Mesendoderm (in vitro differentiated cells): Measurements from ENCODE around the gene SRF.
A peak's percentile ranks its signal among the peaks of the same experiment; 100 is the strongest.

Experiments
- DNase-seq: peaks from one replicate; pipeline ENCODE4 v3.0.0; 2013
- H2AK5ac ChIP-seq: 2 replicates; pipeline ENCODE4 v1.6.1; 2013; ENCODE audit warnings: low read length, inconsistent platforms
- H2BK120ac ChIP-seq: 2 replicates; pipeline ENCODE4 v1.6.1; 2013; ENCODE audit warnings: low read depth, mild to moderate bottlenecking, low read length, moderate library complexity, mixed read lengths
- H2BK15ac ChIP-seq: replicated peaks from 2 replicates; pipeline ENCODE4 v1.6.1; 2013; ENCODE audit warnings: low read depth, mild to moderate bottlenecking, moderate library complexity
- H2BK5ac ChIP-seq: 2 replicates; pipeline ENCODE4 v1.6.1; 2013; ENCODE audit warnings: low read length, inconsistent platforms
- H3K18ac ChIP-seq: 2 replicates; pipeline ENCODE4 v1.6.1; 2013; ENCODE audit warnings: mild to moderate bottlenecking, low read length, mixed read lengths
- H3K23ac ChIP-seq: one replicate; pipeline ENCODE4 v1.6.1; 2013; ENCODE audit warnings: low read length
- H3K27ac ChIP-seq: 2 replicates; pipeline ENCODE4 v1.5.1; 2013; ENCODE audit warnings: low read depth, mild to moderate bottlenecking, inconsistent platforms, low read length, moderate library complexity
- H3K27me3 ChIP-seq: 2 replicates; pipeline ENCODE4 v1.6.1; 2013; ENCODE audit warnings: low read length, control low read depth, mild to moderate bottlenecking, inconsistent platforms; ENCODE audit not compliant: insufficient read depth, poor library complexity
- H3K36me3 ChIP-seq: 2 replicates; pipeline ENCODE4 v1.6.1; 2013; ENCODE audit warnings: low read length, inconsistent platforms; ENCODE audit not compliant: control insufficient read depth, insufficient read depth
- H3K4ac ChIP-seq: one replicate; pipeline ENCODE4 v1.6.1; 2013; ENCODE audit warnings: low read depth, mild to moderate bottlenecking, low read length, moderate library complexity
- H3K4me1 ChIP-seq: 2 replicates; pipeline ENCODE4 v1.6.1; 2013; ENCODE audit warnings: low read depth, low read length, inconsistent platforms; ENCODE audit not compliant: control insufficient read depth
- H3K4me2 ChIP-seq: 2 replicates; pipeline ENCODE4 v1.6.1; 2013; ENCODE audit warnings: low read length
- H3K4me3 ChIP-seq: 2 replicates; pipeline ENCODE4 v1.5.1; 2013; ENCODE audit warnings: mild to moderate bottlenecking, low read length
- H3K56ac ChIP-seq: one replicate; pipeline ENCODE4 v1.6.1; 2013; ENCODE audit warnings: low read length
- H3K79me1 ChIP-seq: 2 replicates; pipeline ENCODE4 v1.6.1; 2013; ENCODE audit warnings: low read length, inconsistent platforms
- H3K79me2 ChIP-seq: 2 replicates; pipeline ENCODE4 v1.6.1; 2013; ENCODE audit warnings: mild to moderate bottlenecking, low read length; ENCODE audit not compliant: control insufficient read depth, insufficient read depth
- H3K9ac ChIP-seq: 2 replicates; pipeline ENCODE4 v1.6.1; 2013; ENCODE audit warnings: low read length, inconsistent platforms
- H4K5ac ChIP-seq: one replicate; pipeline ENCODE4 v1.6.1; 2013; ENCODE audit warnings: low read length
- H4K8ac ChIP-seq: one replicate; pipeline ENCODE4 v1.6.1; 2013; ENCODE audit warnings: low read depth, mild to moderate bottlenecking, control low read depth, low read length, moderate library complexity
- WGBS: extraction: QIAGEN DNeasy Blood & Tissue Kit; methylation state at CpG from one replicate; pipeline ENCODE4 v1.1.7; 2013; ENCODE audit warnings: low lambda C conversion rate, missing lambda C conversion rate; ENCODE audit not compliant: insufficient coverage; ENCODE audit errors: extremely low coverage; 5-methylcytosine and 5-hydroxymethylcytosine counted together

Gene SRF

DNA sequence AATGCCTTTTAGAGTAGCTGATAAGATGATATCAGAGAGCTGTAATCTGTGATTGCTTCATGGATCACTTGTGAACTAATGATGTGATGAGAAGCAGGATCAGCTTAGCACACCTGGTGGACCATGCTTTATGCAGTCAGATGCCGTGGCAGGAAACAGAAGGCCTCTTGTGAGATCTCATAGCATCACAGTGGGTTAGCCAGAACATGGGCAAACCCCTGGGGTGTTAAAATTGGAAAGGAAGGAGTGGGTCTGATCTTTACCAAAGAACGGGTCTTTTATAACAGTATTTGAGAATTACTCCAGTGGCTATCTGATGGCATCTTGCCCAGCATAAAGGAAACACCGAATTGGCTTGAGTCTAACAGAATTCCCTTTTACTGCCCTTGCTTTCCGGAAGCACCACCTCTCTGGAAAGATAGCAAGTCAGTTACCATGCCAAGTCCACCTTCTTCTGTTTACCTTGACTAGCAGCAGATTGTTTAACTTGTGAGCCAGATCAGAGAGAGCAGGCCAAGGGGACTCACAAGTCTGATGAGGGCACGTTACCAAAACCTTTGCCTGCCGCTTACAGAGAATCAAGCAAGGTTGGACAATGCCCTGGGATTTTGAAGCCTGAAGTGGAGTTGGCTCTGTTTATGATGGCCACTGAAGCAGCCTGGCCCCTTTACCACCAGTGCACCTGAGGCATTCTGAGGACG lies 20.9 kb upstream of the SRF start:
- no CpG with 5 or more reads among the region's 7 CpGs for WGBS
- DNase-seq: no peak
- H3K9ac ChIP-seq: no peak overlapping the region
- no peak overlapping the region for H2BK15ac ChIP-seq
- no peak overlapping the region for H2BK120ac ChIP-seq
- no peak overlapping the region for H4K5ac ChIP-seq
- peaks cover 5% of the 10 kb centered on the region for H3K36me3 ChIP-seq
- no peak overlapping the region for H3K4me2 ChIP-seq
- no peak overlapping the region for H2BK5ac ChIP-seq
- H3K23ac ChIP-seq: no peak overlapping the region
- no peaks in the 10 kb centered on the region for H3K4me1 ChIP-seq
- no peak overlapping the region for H3K4me3 ChIP-seq
- H3K27ac ChIP-seq: no peak overlapping the region
- H3K4ac ChIP-seq: no peak overlapping the region
- H3K18ac ChIP-seq: no peak overlapping the region
- H2AK5ac ChIP-seq: no peak overlapping the region
- H3K79me2 ChIP-seq: no peaks in the 10 kb centered on the region
- no peaks in the 10 kb centered on the region for H3K27me3 ChIP-seq
- no peaks in the 10 kb centered on the region for H3K79me1 ChIP-seq
- H3K56ac ChIP-seq: no peak overlapping the region
- H4K8ac ChIP-seq: no peak overlapping the region

DNA sequence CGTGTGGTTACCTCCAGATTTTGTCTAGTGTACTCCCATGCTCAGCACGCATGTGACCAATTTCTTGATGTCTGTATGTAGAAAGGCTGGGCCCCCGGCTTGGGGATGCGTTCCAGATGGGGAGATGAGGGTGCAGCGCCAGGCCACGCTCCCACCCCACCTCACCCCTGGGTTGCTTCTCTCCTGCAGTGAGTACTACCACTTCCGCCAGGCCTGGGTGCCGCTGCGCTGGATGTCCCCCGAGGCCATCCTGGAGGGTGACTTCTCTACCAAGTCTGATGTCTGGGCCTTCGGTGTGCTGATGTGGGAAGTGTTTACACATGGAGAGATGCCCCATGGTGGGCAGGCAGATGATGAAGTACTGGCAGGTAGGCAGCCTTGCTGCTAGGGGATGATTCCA lies 11.5 kb upstream of the SRF start:
- H2BK5ac ChIP-seq: no peak overlapping the region
- no CpG with 5 or more reads among the region's 11 CpGs for WGBS
- no peaks in the 10 kb centered on the region for H3K27me3 ChIP-seq
- no peak overlapping the region for H3K27ac ChIP-seq
- no peaks in the 10 kb centered on the region for H3K4me1 ChIP-seq
- H3K9ac ChIP-seq: no peak overlapping the region
- no peak overlapping the region for H3K18ac ChIP-seq
- H3K23ac ChIP-seq: no peak overlapping the region
- no peak overlapping the region for H3K4me2 ChIP-seq
- H3K79me1 ChIP-seq: no peaks in the 10 kb centered on the region
- no peak overlapping the region for H2BK120ac ChIP-seq
- no peak overlapping the region for H4K8ac ChIP-seq
- H3K56ac ChIP-seq: no peak overlapping the region
- H3K4ac ChIP-seq: no peak overlapping the region
- H4K5ac ChIP-seq: no peak overlapping the region
- H3K4me3 ChIP-seq: no peak overlapping the region
- peaks cover 10% of the 10 kb centered on the region for H3K36me3 ChIP-seq
- no peaks in the 10 kb centered on the region for H3K79me2 ChIP-seq
- no peak overlapping the region for H2BK15ac ChIP-seq
- no peak overlapping the region for H2AK5ac ChIP-seq
- no peak for DNase-seq

DNA sequence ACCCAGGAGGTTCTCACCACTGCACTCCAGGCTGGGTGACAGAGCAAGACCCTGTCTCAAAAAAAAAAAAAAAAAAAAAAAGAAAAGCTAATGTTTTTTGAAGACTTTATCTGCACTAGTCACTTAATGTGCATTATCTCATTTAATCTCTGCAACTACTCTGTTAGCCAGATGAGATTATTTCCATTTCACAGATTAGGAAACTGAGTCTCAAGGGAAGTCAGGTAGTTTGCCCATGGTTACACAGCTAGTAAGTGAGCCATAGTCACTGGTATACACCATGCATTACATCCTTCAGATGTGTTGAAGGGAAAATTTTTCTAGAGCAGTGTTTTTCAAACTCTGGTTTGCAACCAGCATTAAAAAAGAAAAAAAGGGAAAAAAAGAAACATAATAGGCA lies 7.2 kb upstream of the SRF start:
- Histone ChIP-seq H2AK5ac (no peak overlapping the region), H3K79me2 (no peaks in the 10 kb centered on the region), H2BK120ac (no peak overlapping the region), H3K18ac (no peak overlapping the region), H3K56ac (no peak overlapping the region), H2BK15ac (no peak overlapping the region), H3K4ac (no peak overlapping the region), H3K27ac (no peak overlapping the region), H3K4me2 (no peak overlapping the region), H3K27me3 (no peaks in the 10 kb centered on the region), H3K4me3 (no peak overlapping the region), H2BK5ac (no peak overlapping the region), H3K9ac (no peak overlapping the region), H3K79me1 (no peaks in the 10 kb centered on the region), H4K8ac (no peak overlapping the region), H3K36me3 (peaks cover 7% of the 10 kb centered on the region), H4K5ac (no peak overlapping the region), H3K23ac (no peak overlapping the region), H3K4me1 (no peaks in the 10 kb centered on the region)
- DNase-seq: no peak

DNA sequence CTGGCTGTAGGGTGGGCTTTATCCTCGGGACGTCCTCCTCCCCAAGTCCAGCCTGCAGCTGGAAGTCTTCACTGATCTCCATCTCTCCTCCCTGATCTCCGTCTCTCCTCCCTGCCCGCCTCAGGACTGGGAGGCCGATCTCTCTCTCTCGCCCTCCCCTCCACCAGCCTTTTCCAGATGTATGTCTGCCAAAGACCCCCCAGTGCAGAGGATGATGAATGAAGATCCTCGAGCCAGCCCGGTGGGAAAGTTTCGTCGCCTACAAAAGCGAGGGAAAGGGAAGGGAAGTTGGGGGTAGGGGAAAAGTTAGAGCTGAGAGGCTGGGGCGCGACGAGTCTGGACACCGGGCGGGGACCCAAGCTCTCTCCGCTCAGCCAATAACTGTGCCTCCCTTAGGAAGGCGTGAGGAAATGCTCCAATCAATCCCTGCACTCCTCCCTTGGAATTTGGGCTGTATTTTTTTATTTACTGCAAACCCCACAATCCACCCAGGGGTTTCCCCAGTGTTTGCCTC lies 595 bp upstream of the SRF start:
- Histone ChIP-seq H2AK5ac (no peak overlapping the region), H4K8ac (peak overlapping the region; percentile 44), H3K27me3 (no peaks in the 10 kb centered on the region), H3K4me1 (peaks cover 13% of the 10 kb centered on the region), H3K56ac (peak overlapping the region; percentile 91), H2BK120ac (no peak overlapping the region), H3K27ac (peak overlapping the region; percentile 89), H3K79me1 (peaks cover 17% of the 10 kb centered on the region), H3K18ac (peak overlapping the region; percentile 51), H3K79me2 (peaks cover 20% of the 10 kb centered on the region), H2BK15ac (no peak overlapping the region), H3K9ac (peak overlapping the region; percentile 85), H3K4me3 (peak overlapping the region; percentile 73), H2BK5ac (peak overlapping the region; percentile 57), H3K23ac (no peak overlapping the region), H3K4me2 (peak overlapping the region; percentile 94), H3K36me3 (peaks cover 1% of the 10 kb centered on the region), H4K5ac (no peak overlapping the region), H3K4ac (peak overlapping the region; percentile 56)
- DNase-seq: peak; percentile 95
- no CpG with 5 or more reads among the region's 18 CpGs for WGBS

DNA sequence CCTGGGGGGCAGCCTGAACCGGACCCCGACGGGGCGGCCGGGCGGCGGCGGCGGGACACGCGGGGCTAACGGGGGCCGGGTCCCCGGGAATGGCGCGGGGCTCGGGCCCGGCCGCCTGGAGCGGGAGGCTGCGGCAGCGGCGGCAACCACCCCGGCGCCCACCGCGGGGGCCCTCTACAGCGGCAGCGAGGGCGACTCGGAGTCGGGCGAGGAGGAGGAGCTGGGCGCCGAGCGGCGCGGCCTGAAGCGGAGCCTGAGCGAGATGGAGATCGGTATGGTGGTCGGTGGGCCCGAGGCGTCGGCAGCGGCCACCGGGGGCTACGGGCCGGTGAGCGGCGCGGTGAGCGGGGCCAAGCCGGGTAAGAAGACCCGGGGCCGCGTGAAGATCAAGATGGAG lies 636 bp downstream of the SRF start:
- Histone ChIP-seq H3K4me1 (peaks cover 13% of the 10 kb centered on the region), H2BK15ac (no peak overlapping the region), H4K5ac (no peak overlapping the region), H3K18ac (peak overlapping the region; percentile 99), H3K56ac (peak overlapping the region; percentile 98), H2AK5ac (no peak overlapping the region), H3K4me2 (peak overlapping the region; percentile 48), H3K36me3 (peaks cover 7% of the 10 kb centered on the region), H2BK120ac (peak overlapping the region; percentile 78), H3K79me1 (peaks cover 28% of the 10 kb centered on the region), H3K27ac (peak overlapping the region; percentile 73), H3K4me3 (peak overlapping the region; percentile 93), H2BK5ac (no peak overlapping the region), H3K23ac (no peak overlapping the region), H3K4ac (peak overlapping the region; percentile 98), H3K79me2 (peaks cover 23% of the 10 kb centered on the region), H3K9ac (peak overlapping the region; percentile 94), H4K8ac (peak overlapping the region; percentile 30), H3K27me3 (no peaks in the 10 kb centered on the region)
- DNase-seq: no peak
- no CpG with 5 or more reads among the region's 57 CpGs for WGBS
